ENCODE measurements around the gene RIPOR2.
"Not testable (repeated sequence)": the region's sequence is repeated elsewhere in the genome, so short reads cannot be mapped to it uniquely, and the experiment has no call there.

Gene RIPOR2

DNA sequence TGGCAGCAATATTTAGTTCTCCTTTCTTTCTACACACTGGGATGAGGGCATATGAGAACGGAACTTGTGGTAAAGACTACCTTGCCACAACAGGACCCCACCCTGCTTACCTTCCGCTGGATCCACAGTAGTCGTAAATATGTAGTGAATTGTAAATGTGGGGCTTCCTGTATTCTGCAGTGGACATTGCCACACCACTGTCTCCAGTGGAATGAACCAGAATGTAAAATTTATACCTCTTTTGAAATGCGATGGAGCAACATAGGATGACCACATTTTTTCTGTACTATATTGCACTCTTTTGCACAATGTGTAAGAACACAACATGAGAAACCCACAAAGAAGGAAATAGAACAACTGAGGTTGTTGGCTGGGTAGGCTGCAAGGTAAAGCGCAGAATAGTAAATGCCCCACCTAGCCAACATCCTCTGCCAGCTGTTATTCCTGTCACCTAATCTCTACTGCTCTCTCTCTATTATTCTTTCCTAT lies 16.1 kb upstream of the RIPOR2 start:
- DNase-seq (ENCODE audit: low read depth, low spot score): no peak

DNA sequence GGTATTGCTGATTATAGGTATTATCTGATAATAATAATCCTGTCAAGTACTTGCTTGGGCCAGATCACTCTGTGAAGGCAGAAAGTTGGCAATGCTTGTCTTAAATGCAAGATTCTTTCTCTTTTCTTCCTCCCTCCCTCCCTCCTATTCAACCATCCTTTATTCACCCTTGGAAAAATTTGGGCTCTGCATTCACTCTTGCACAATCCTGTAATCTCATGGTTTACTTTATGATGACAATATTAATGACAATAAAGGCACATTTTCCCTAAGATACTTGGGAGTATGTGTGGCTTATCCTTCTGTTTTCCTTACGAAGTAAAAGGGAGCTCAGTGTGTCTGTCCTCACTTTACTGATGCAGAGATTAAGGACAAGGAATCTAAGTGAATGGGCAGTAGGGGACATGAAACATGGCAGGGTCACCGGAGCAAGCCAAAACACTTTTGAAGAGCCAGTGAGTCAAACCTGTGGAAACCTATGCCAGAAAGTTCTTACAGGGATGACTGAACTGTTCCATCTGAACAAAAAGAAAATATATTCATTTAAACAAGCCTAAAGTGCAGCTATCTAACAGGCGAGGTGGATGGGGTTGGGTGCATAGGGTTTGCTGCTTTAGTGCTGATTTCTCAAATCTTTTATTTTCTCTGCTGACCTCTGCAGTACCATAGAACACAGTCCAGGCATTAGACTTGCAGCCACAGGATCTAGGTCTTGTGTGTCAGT lies 14.6 kb upstream of the RIPOR2 start:
- no peak for DNase-seq (ENCODE audit: low read depth, low spot score)

DNA sequence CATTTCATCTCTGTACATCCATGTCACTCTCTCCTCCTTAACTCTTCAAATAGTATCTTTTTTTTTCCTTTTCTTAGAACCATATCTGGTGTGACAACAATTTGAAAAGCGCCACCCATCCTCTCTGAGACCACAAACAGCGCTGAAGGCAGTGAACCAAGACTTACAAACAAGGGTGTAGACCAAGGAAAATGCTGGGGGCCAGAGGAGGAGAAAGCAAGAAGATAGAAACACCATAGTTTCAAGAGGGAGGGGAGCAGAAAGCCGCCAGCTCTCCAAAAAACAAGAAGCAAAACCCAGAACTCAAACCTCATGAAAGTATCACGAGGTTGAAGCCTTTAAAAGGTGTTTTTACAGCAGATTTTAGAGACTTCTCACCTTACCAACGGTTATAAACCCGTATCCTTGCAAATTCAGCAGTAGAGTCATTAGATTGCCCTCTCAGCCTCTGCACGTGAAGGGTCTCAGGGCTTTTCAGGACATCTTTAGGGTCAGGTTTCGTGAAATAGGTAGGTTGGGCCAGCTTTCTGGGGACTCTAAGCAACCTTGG lies 13.3 kb upstream of the RIPOR2 start:
- DNase-seq (ENCODE audit: low read depth, low spot score): no peak

DNA sequence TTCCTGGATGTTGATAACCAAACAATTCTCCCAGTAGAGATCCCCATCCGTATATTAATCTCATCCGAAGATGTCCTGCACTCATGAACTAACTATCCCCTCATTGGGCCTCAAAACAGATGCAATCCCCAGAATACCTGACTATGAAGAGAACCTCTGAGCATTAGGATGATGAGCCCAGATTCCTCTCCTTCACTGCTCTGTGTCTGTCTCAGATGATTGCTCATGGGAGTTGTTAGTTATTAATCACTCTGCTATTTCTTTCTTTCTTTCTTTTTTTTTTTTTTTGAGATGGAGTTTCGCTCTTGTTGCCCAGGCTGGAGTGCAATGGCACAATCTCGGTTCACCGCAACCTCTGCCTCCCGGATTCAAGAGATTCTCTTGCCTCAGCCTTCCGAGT lies 12.5 kb upstream of the RIPOR2 start:
- DNase-seq (ENCODE audit: low read depth, low spot score): not testable (repeated sequence)

DNA sequence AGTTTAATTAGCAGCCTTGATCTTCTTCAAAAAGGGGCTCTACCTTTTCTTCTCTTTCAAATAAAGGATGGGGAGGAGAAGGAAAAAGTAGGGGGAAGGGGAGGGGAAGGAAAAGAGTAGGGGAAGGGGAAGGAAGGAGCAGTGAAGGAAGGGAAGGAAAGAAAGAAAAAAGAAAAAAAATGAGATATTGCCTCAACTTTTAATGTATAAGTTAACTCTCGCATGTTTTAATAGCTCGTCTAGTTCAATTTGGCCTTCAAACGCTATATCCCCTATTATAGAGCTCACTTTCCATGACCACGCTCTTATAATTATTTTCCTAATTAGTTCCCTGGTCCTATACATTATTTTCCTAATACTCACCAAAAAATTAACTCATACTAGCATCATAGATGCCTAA lies 11.9 kb upstream of the RIPOR2 start:
- DNase-seq (ENCODE audit: low read depth, low spot score): no peak

DNA sequence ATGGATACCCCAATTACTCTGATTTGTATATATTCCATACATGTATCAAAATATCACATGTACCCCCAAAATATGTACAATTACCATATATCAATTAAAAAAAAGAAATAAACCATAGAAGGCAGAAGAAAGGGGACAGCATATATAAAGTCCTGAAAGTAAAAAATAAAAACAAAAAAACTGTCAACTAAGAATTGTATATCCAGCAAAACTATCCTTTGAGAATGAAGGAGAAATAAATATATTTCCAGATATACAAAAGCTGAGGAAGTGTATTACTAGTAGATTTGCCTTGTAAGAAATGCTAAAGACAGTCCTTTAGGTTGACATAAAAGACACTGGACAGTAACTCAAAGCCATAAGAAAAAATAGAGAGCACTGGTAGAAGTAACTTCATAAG lies 9.3 kb upstream of the RIPOR2 start:
- no peak for DNase-seq (ENCODE audit: low read depth, low spot score)

DNA sequence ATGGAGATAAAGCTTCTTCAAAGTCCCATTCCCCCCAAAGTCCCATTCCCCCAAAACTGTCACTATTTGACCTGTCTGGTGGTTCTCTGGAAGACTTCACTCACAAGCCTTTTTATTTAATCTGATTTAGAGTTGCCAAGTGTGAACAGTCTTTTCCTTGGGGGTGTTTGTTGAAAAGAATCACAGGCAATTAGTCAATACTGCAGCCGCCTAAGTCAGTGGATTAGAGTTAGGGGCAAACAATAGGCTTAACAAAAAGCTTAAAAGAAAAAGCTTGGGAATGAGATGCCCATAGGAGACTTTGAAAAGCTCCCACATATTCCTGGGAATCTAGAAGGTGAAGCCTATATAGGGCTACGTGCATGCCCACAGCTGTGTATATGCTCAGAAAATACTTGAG lies 8.0 kb upstream of the RIPOR2 start:
- no peak for DNase-seq (ENCODE audit: low read depth, low spot score)

DNA sequence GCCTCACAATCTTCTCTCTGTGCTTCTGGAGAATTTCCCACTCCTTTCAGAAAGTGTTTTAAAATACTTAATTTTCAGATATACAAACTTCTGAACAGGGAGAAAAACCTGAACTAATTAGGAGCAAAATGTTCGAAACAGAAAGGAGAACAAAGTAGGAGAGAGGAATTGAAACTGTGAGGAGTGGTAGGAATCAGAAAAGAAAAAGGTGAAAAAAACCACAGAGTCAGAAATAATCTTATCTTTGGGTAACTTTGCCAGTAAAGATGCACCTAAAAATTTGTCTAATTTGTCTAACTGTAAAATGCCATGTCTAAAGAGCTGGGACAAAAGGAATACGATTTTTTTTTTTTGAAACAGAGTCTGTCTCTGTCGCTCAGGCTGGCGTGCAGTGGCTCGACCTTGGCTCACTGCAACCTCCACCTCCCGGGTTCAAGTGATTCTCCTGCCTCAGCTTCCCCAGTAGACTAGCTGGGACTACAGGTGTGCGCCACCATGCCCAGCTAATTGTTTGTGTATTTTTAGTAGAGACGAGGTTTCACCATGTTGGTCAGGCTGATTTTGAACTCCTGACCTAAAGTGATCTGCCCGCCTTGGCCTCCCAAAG lies 4.7 kb upstream of the RIPOR2 start:
- no peak for DNase-seq (ENCODE audit: low read depth, low spot score)

DNA sequence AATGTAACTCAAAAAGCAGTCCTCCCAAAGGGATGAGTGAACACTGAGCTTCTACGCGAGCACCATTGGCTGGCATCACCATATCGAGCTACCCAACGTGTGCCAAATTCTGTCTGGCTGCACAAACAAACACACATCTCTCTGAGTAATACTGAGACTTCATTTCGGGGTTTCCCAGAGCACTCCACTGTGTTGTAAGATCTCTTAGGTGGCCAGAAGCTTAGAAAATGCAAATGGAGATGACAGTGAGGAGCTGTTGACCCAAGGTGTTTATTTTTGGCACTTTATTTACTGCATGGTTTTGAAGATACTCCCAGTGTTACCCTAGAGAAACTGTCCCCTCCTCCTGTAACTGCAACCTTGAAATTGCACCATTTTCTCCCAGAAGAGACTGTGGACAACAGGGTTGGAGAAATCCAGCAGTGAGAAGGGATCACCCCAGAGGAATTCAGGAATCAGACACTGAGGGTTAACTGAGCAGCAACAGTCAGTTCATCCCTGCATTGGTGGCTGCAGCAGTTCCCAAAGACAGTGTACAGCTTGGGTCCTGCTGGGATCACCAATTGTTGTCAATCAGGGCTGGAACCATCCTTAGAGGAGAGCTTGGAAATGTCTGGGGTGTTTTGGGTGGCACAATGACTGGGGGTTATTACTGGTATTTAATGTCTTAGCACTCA lies 1.0 kb upstream of the RIPOR2 start:
- no peak for DNase-seq (ENCODE audit: low read depth, low spot score)

DNA sequence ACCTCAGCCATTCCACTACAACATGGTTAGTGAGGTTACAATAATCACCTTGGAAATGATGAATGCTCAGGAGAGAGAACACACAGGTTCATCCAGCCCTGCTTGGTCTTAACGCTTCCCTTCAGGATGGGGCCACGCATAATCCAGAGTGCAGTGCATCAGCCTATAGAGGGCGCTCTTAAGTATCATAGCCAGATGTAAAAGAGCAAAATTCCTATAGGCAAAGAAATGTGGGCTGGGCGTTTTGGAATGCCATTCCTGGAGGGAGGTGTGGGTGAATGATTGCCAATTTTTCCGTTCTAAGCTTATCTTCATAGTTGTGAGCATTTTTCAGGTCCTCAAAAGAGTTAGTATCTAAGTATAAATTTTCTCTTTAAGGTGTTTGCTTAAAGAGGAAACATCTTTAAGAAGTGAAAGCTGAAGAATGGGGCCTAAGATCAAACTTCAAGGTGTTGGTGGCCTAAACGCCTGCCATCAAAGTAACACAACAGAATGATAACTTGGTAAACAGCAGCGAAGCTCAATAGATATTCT lies 1.8 kb downstream of the RIPOR2 start:
- no peak for DNase-seq (ENCODE audit: low read depth, low spot score)

DNA sequence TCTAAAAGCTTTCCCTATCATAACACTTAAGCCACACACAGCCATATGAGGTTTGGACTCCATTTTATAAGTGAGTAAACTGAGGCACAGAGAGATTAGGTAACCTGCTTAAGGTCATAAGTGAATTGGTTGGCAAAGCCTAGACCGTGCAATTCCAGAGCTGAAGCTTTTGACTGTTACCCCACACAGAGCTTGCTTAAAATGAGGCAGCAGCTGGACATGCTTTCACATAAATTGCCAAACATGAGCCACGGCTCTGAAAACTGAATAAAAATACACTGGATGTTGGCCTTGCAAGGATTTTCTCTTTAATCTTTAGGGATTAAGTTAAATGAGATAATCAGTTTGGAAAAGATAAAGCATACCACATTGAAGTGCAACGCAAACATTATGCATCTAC lies 2.5 kb downstream of the RIPOR2 start:
- no peak for DNase-seq (ENCODE audit: low read depth, low spot score)

DNA sequence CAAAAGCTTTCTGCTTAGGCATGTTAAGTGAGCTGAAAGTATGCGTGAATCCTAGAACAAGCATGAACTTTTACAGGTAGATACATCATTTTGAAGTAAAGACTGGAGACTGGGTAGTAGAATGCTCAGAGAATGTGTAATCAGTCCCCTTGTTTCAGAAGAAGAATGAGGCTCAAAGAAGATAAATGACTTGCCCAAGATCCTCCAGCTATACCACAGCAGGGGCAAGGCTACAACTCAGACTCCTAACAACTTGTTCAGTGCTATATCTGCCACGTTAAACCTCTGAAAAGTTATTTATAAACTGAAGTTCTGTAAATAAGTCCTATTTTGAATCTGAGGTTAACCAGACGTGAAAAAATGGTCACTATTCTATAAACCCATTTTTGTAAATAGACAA lies 2.9 kb downstream of the RIPOR2 start:
- no peak for DNase-seq (ENCODE audit: low read depth, low spot score)

DNA sequence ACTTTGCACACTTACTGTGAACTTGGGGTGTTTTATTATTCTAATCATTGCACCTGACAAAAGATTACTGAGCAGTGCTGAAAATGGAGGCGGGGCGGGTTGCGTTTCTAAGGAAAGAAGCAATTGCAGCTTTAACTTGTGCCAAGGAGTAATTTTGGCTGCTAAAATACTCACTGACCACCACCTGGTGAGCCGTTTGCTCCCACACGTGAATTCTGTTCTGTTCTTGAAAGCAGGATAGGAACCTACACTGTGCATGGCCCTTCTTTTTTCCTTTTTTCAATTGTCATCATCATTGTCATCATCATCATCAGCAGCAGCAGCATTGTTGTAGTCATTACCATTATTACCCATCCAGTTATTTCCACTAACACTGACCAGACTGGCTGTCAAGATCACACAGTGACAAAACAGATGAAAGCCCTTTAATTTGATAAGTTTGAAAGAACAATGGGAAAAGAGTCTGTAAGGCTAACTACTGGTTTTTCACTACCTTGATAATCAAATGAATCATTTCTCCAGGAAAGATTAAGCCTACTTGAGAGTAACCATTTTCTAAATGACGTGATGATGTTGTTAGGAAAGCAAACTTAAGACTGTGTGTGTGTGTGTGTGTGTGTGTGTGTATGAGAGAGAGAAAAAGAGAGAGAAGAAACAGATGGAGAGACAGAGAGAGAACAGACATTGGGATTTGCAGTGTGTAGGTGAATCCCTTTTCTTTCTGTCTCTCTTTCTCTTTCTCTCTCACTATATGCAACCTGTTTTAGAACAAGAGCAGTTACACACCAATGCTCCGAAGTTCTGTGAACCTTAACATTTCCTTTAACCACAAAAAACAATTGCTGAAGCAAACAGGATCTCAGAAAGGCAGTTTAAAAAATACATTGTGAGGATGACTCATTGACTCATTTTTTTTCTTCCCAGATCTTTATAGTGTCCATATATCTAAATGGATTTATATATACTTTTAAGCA lies 3.8 kb downstream of the RIPOR2 start:
- DNase-seq (ENCODE audit: low read depth, low spot score): no peak

DNA sequence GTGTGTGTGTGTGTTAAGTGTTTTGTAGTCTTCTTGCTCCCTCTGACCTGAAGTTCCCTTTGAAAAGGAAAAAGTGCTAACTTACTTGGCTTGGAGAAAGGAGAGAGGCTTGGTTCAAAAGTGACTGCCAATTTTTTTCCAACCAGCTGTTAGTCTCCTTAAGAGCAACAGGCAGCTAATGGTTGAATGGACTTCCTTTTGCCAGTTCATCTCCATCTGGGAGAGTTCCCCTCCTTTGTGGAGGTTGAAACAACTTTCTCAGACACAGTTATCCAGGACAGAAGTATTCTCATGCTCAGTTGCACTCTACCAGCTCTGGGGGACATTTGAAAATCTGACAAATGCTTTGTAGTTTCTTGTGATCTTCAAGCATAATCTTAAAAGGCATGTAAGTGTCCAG lies 4.5 kb downstream of the RIPOR2 start:
- no peak for DNase-seq (ENCODE audit: low read depth, low spot score)

DNA sequence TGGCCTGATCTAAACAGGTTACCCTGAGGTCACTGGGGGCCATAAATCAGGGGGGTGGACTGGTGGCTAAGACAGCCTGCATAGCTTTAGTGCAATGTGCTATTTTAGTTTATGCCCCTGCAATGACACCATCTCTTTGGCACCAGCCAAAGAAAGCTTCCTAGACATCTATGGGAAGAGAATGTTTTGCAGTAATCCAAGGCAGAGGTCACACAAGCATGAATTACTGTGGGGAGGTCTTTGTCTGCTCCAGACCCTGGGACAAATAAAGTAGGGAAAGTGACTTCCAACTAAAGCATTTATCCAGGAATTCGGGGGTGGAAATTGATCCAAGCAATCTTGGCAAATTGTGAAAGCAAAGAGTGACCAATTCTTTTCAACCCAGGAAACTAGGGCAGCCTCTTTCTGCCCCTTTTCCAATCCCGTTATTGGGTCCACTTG lies 5.3 kb downstream of the RIPOR2 start:
- DNase-seq (ENCODE audit: low read depth, low spot score): no peak

DNA sequence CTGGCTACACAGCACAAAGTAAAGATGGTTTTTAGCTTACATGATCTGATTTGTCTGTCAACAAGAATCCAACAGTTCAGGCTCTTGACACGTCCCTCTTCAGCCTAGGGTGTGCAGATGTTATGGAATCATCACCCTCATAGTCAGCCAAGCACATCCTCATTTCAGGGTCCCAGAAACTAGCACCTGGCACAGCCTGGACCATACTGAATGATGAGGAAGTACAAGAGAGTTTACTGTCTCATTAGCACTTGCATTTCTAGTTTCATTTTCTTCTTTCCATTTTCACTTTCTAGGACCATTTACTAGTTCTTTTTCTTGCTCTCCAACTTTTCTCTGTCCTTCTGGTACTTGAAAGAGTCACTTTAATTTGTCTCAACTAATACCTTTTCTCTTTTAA lies 6.5 kb downstream of the RIPOR2 start:
- DNase-seq (ENCODE audit: low read depth, low spot score): no peak

DNA sequence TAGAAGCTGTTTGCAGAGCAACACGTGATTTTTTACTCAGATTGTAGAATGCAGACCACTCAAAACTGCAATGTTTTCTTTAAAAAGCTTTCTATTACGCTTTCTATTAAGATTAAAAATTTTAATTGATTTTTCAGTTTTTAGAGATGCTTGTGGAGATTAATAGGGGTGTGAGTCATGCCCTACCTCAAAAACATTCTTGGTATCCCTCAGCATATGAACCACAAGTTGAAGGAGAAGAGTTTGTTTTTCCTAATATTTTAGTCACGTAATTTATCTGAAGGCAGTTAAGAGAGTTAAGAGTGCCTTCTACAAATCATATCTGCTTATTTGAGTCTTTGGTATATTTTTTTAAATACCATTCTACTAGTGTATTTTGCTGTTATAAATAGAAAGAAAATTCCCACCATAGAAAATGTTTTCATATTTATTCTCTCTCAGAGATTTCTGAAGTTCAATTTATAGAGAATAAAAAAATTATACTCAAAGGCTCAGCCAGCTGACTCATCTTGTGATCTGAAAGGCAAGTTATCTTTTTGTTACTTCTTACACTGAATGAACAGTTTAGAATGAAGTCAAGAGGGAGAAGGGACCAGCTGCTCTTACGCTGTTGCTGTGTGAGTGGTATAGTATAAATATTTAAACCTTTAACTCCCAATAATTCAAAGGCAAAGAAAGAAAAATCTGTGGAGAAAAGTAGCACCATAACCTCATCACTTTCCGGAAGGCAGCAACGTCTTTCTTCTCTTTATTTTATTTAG lies 7.6 kb downstream of the RIPOR2 start:
- no peak for DNase-seq (ENCODE audit: low read depth, low spot score)

DNA sequence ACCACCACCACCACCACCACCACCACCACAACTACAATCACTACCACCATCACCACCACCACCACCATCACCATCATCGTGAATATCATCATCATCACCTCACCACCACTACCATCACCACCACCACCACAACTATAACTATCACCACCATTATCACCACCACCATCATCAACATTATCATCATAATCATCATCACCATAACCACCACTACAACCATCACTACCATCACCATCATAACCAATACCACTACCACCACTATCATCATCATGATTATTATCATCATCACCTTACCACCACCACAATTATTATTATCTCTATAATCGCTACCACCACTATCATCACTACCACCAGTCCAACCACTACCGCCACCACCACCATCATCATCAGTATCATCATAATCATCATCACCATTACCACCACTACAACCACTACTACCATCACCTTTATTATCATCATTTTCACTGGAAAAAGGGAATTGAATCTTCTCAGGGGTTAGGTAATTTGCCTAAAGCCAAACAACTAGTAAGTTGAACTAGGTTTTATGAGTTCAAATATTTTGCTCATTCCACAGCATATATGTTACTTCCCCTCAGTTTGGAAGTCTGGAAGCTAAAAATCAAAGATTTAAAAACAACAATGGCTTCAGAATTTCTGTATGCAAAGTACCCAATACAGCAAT lies 8.3 kb downstream of the RIPOR2 start:
- DNase-seq (ENCODE audit: low read depth, low spot score): no peak

DNA sequence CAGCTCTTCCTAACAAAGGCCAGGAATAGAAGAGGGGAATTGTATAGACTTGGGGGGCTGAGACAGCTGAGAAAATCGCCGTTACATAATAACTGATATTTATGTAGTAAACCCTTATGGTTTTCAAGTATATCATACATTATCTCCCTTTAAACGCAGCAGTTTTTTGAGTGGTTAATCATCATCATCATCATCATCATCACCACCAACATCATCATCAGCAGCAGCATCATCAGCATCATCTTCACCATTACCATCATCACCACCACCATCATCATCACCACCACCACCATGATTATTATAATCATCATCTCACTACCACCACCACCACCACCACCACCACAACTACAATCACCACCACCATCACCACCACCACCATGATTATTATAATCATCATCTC lies 9.1 kb downstream of the RIPOR2 start:
- DNase-seq (ENCODE audit: low read depth, low spot score): not testable (repeated sequence)

DNA sequence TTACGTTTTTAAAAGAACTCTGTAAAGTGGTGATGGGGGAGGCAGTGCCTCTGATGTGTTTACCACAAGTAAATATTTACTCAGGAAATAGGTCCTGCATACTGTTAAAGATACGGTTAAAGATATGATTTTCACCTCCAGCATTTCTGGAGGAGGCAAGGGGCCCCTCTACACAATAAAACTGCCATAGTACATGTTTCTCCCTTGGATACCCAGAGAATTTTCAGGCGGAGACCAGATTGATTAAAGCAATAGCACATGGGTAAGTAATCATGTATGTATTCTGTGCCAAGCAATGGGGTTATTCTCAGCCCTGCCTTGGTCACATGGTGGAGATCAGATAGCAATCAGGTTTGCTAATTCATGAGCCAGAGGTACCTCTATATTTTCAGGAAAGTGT lies 9.6 kb downstream of the RIPOR2 start:
- DNase-seq (ENCODE audit: low read depth, low spot score): no peak

Measured in iPS DF 19.7 (cell line).